GM12875 (cell line): Measurements from ENCODE around the gene EWSR1.
"Not testable (repeated sequence)": the region's sequence is repeated elsewhere in the genome, so short reads cannot be mapped to it uniquely, and the experiment has no call there.

Source experiments
- H3K4me3 ChIP-seq: one replicate; pipeline ENCODE4 v1.5.1; 2011; ENCODE audit warnings: low read depth, low read length, control low read depth
- CTCF ChIP-seq: IDR thresholded peaks from 2 replicates; pipeline ENCODE4 v1.5.1; 2011; ENCODE audit warnings: low read depth, mild to moderate bottlenecking, control low read depth, inconsistent platforms, low read length, moderate library complexity, borderline replicate concordance; ENCODE audit not compliant: insufficient read depth

Gene EWSR1

GRCh38 chr22:29225422-29226090, 42.5 kb upstream of the EWSR1 start:
- TF ChIP-seq CTCF: no peak
- H3K4me3 ChIP-seq: no peak overlapping the region

- no peak for TF ChIP-seq CTCF
Measured at GRCh38 chr22:29226351-29226981, 41.6 kb upstream of the EWSR1 start.

GRCh38 chr22:29230972-29231875, 36.8 kb upstream of the EWSR1 start:
- no peak for TF ChIP-seq CTCF
- H3K4me3 ChIP-seq: no peak overlapping the region

More at GRCh38 chr22:29226351-29226981, 41.6 kb upstream of the EWSR1 start:
- H3K4me3 ChIP-seq: no peak overlapping the region

- H3K4me3 ChIP-seq: no peak overlapping the region
- no peak for TF ChIP-seq CTCF
Measured at GRCh38 chr22:29231971-29232959, 35.8 kb upstream of the EWSR1 start.

GRCh38 chr22:29233277-29233877, 34.7 kb upstream of the EWSR1 start:
- no peak for TF ChIP-seq CTCF
- H3K4me3 ChIP-seq: no peak overlapping the region

- H3K4me3 ChIP-seq: not testable (repeated sequence)
Measured at GRCh38 chr22:29240481-29240880, 27.6 kb upstream of the EWSR1 start.
